Measurements from ENCODE around the gene CHL1. TPM values are rescaled to one million over a fixed set of nuclear protein-coding genes. Genes with fewer than 3 reads are reported as not detected.

Gene CHL1
- total and polyA plus RNA-seq, 8 donors, result 1.1 to 10.7 (median 2.2) TPM

GRCh38 chr3:263393-263792, 66.8 kb downstream of the CHL1 start:
- no peak overlapping the region for H3K4me3 ChIP-seq
- H3K27ac ChIP-seq, result no peak overlapping the region
- H3K4me1 ChIP-seq, result no peaks in the 10 kb centered on the region
- H3K36me3 ChIP-seq, result no peaks in the 10 kb centered on the region
- intact Hi-C loops (cut with DNase I), result no loop called here
- H3K27me3 ChIP-seq, result no peaks in the 10 kb centered on the region
- ATAC-seq, result no peak
- no peak for DNase-seq
- no peak for TF ChIP-seq CTCF (IDR thresholded peaks at IDR 0.05)
- H3K9me3 ChIP-seq, result no peaks in the 10 kb centered on the region

GRCh38 chr3:264394-265156, 68.0 kb downstream of the CHL1 start:
- DNase-seq, result peak in 1 of 4 donors; percentile 17
- Histone ChIP-seq H3K27ac (peak overlapping the region in 1 of 2 donors; percentile 6), H3K27me3 (no peaks in the 10 kb centered on the region), H3K4me1 (no peaks in the 10 kb centered on the region), H3K36me3 (no peaks in the 10 kb centered on the region), H3K9me3 (no peaks in the 10 kb centered on the region), H3K4me3 (no peak overlapping the region)
- TF ChIP-seq CTCF (IDR thresholded peaks at IDR 0.05), result no peak
- ATAC-seq, result peak; percentile 97
- intact Hi-C loops (cut with DNase I), result no loop called here

DNA sequence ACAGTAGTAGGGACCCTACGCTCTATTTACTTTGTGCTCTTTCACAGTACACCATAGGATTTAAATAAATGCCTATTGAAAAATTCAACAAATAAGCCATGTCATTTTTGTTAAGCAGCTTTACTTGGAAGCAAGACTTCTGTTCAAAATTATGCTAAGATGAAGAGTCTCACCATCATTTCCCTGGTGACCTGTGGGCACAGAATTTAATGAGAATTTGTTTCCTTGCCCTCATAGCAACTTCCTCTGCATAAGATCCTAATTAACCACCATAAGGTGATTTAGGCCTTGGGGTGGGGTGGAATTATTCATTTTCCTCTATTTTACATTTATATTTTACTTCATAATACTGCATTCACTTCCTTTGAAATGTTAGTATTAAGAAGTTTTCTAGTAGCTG, 70.5 kb downstream of the CHL1 start:
- Histone ChIP-seq H3K27ac (no peak overlapping the region), H3K27me3 (no peaks in the 10 kb centered on the region), H3K9me3 (no peaks in the 10 kb centered on the region), H3K4me1 (no peaks in the 10 kb centered on the region), H3K4me3 (no peak overlapping the region), H3K36me3 (no peaks in the 10 kb centered on the region)
- intact Hi-C loops (cut with DNase I), result no loop called here
- TF ChIP-seq CTCF (IDR thresholded peaks at IDR 0.05), result no peak
- ATAC-seq (no peak), DNase-seq (no peak)

DNA sequence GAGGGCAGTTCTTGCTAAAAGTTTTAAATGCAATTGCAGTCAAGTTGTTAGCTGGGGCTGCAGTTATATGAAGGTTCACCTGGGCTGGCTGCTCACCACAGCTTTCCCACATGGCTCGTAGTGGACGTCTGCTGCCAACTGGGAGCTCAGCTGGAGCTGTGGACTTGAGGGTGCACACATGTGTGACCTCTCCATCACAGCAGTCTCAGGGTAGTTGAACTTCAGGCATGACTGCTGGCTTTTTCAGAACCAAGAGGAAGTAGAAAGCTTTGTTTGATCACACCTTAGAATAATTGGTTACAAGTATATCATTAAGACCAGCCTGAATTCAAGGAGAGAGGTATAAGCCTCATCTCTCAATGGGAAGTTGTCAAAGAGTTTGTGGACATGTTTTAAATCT, 74.1 kb downstream of the CHL1 start:
- Histone ChIP-seq H3K27me3 (no peaks in the 10 kb centered on the region), H3K4me1 (no peaks in the 10 kb centered on the region), H3K36me3 (no peaks in the 10 kb centered on the region), H3K9me3 (no peaks in the 10 kb centered on the region), H3K27ac (no peak overlapping the region), H3K4me3 (no peak overlapping the region)
- no peak for ATAC-seq
- intact Hi-C loops (cut with DNase I), result no loop called here
- TF ChIP-seq CTCF (IDR thresholded peaks at IDR 0.05), result no peak
- DNase-seq, result no peak

DNA sequence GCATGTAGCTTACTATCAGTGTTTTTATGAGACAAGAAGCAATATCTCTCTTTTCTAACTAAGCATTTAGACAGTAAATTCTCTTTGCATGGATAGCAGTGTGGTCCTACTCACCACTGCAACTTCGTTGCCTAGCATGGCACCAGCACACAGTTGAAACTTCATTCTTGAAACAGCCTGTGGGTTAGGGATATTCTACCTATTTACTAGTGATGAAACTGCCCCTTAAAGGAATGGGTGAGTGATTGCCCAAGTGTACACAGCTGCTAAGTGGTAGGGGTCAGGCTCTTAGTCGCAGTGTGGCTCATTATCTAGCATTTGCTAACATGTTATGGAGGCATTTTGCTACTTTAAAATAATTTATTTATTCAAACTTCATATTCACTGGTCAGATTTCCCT, 78.4 kb downstream of the CHL1 start:
- Histone ChIP-seq H3K27ac (no peak overlapping the region), H3K4me3 (no peak overlapping the region), H3K9me3 (no peaks in the 10 kb centered on the region), H3K36me3 (no peaks in the 10 kb centered on the region), H3K27me3 (no peaks in the 10 kb centered on the region), H3K4me1 (no peaks in the 10 kb centered on the region)
- no peak for DNase-seq
- intact Hi-C loops (cut with DNase I), result no loop called here
- ATAC-seq, result no peak
- TF ChIP-seq CTCF (IDR thresholded peaks at IDR 0.05), result no peak
